ENCODE data around the gene DNAH17. TPM values are rescaled to one million over a fixed set of nuclear protein-coding genes. Genes with fewer than 3 reads are reported as not detected.

The DNAH17 gene
- polyA plus RNA-seq, 1 donor: 2.7 TPM

Other genes starting within 250 kb of the DNAH17 start
- gene SOCS3, start 217.3 kb downstream of the DNAH17 start, polyA plus RNA-seq (ENCODE audit: insufficient read length): 6.2 TPM
- gene PGS1, start 198.7 kb downstream of the DNAH17 start, polyA plus RNA-seq (ENCODE audit: insufficient read length): 26.3 TPM
- gene CYTH1, start 204.9 kb upstream of the DNAH17 start, polyA plus RNA-seq (ENCODE audit: insufficient read length): 22.5 TPM

Data from forelimb muscle (tissue), 1 donor.